ENCODE data around the gene ZNF180.
A peak's percentile ranks its signal among the peaks of the same experiment; 100 is the strongest.

Gene ZNF180

GRCh38 chr19:44525721-44526430 is 25.6 kb upstream of the ZNF180 start:
- no peak for DNase-seq (ENCODE audit: low read depth)
- no peak overlapping the region for H3K4me3 ChIP-seq (ENCODE audit: low read depth, low read length)
- no peak for TF ChIP-seq CTCF (IDR thresholded peaks at IDR 0.05; ENCODE audit: low read depth, low read length, missing control alignments)

- TF ChIP-seq CTCF (IDR thresholded peaks at IDR 0.05; ENCODE audit: low read depth, low read length, missing control alignments), result no peak
- no peak for DNase-seq (ENCODE audit: low read depth)
- no peak overlapping the region for H3K4me3 ChIP-seq (ENCODE audit: low read depth, low read length)
Measured at GRCh38 chr19:44521370-44521769, 21.0 kb upstream of the ZNF180 start.

- no peak for TF ChIP-seq CTCF (IDR thresholded peaks at IDR 0.05; ENCODE audit: low read depth, low read length, missing control alignments)
- no peak for DNase-seq (ENCODE audit: low read depth)
- no peak overlapping the region for H3K4me3 ChIP-seq (ENCODE audit: low read depth, low read length)
Measured at GRCh38 chr19:44517146-44517545, 16.8 kb upstream of the ZNF180 start.

GRCh38 chr19:44515907-44516306 is 15.6 kb upstream of the ZNF180 start:
- no peak for TF ChIP-seq CTCF (IDR thresholded peaks at IDR 0.05; ENCODE audit: low read depth, low read length, missing control alignments)
- no peak for DNase-seq (ENCODE audit: low read depth)
- no peak overlapping the region for H3K4me3 ChIP-seq (ENCODE audit: low read depth, low read length)

GRCh38 chr19:44515031-44515430 is 14.7 kb upstream of the ZNF180 start:
- no peak overlapping the region for H3K4me3 ChIP-seq (ENCODE audit: low read depth, low read length)
- no peak for DNase-seq (ENCODE audit: low read depth)
- no peak for TF ChIP-seq CTCF (IDR thresholded peaks at IDR 0.05; ENCODE audit: low read depth, low read length, missing control alignments)

- no peak for DNase-seq (ENCODE audit: low read depth)
- no peak overlapping the region for H3K4me3 ChIP-seq (ENCODE audit: low read depth, low read length)
- TF ChIP-seq CTCF (IDR thresholded peaks at IDR 0.05; ENCODE audit: low read depth, low read length, missing control alignments), result peak; percentile 45
Measured at GRCh38 chr19:44512326-44513298, 12.3 kb upstream of the ZNF180 start.

All from GM12864 (cell line).